Left ventricle myocardium inferior (tissue), 1 donor: ENCODE data around the gene HVCN1. TPM values are rescaled to one million over a fixed set of nuclear protein-coding genes. Genes with fewer than 3 reads are reported as not detected.
"Not testable (repeated sequence)": the region's sequence is repeated elsewhere in the genome, so short reads cannot be mapped to it uniquely, and the experiment has no call there.

Experiments used
- DNase-seq: peaks from one replicate; pipeline ENCODE4 v3.0.0-alpha.2; 2020
- H3K27ac ChIP-seq: fragments of 200-600 bp; replicated peaks from 2 replicates; pipeline ENCODE4 v1.8.0; 2021
- H3K27me3 ChIP-seq: fragments of 200-600 bp; 2 replicates; pipeline ENCODE4 v1.8.0; 2021; ENCODE audit warnings: low read depth
- H3K36me3 ChIP-seq: fragments of 200-600 bp; 2 replicates; pipeline ENCODE4 v1.8.0; 2021
- H3K4me1 ChIP-seq: fragments of 200-600 bp; 2 replicates; pipeline ENCODE4 v1.8.0; 2021
- H3K4me3 ChIP-seq: fragments of 200-600 bp; 2 replicates; pipeline ENCODE4 v1.8.0; 2021; ENCODE audit warnings: mild to moderate bottlenecking, moderate library complexity
- H3K9me3 ChIP-seq: fragments of 200-600 bp; replicated peaks from 2 replicates; pipeline ENCODE4 v1.8.0; 2021
- intact Hi-C: fragments of 100-400 bp; cut with micrococcal nuclease; formaldehyde crosslinking; loops from one replicate; pipeline ENCODE4 v1.11.0; 2022
- total RNA-seq: library from RNA; stranded (reverse); fragmentation: NEBNext Ultra II Directional; extraction: Animal tissue kit (Norgen Biotek cat#: 25700); gene quantifications from one replicate; pipeline ENCODE4 v1.2.1, GENCODE V29; 2021
- TF ChIP-seq, protein P1 (sequence below): fragments of 200-600 bp; IDR thresholded peaks from 2 replicates; pipeline ENCODE4 v1.8.0; 2021; ENCODE audit warnings: antibody characterized with exemption, mild to moderate bottlenecking, borderline replicate concordance
- donor health status: DM: no; HTN: yes; CAD: no; lungs with severe emphysema.

The HVCN1 gene
- total RNA-seq, 1 donor from 2014 or later, result 11.5 TPM

DNA sequence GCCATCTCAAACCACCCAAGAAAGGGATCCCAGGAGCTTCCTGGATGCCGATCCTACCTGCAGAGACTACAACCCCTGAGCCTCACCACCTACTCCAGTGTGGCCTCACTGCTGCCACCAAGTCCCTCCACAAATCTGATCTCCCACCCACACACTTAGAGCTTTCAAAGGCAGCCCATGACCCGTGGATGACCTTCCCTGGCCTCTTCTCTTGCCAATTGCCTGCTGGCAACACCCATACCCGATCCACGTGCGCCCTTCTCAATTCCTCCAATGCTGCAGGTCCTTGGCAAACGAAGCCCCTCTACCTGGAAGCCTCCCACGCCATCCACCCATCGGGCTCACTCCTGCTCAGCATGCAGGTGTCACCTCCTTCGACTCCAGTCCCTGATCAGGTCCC, 30.7 kb downstream of the HVCN1 start:
- H3K36me3 ChIP-seq, result peaks cover 24% of the 10 kb centered on the region
- intact Hi-C loops, result no loop called here

DNA sequence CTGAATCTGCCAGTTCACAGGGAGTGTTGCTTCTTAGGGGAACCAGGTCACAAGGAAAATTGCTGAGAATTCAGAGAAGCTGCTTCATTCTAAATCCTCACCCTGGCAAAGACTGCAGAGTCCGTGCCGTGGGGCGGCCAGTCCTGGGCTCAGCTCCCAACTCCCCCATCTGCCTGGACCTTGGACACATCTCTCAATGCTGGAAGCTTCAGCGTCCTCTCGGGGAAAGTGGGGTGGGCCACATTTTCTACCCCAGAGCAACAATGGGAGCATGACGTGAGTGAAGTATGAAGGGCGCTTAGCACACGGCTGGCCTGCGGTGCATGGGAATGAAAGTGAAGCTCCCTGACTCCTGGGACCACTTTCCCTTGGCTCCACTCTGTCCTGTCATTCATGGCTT, 31.2 kb downstream of the HVCN1 start:
- Histone ChIP-seq H3K36me3 (peaks cover 27% of the 10 kb centered on the region), H3K4me1 (peaks cover 13% of the 10 kb centered on the region), H3K27ac (no peak overlapping the region), H3K4me3 (no peak overlapping the region), H3K27me3 (no peaks in the 10 kb centered on the region), H3K9me3 (no peaks in the 10 kb centered on the region)
- intact Hi-C loops, result no loop called here
- no peak for DNase-seq
- TF ChIP-seq, protein P1, sequence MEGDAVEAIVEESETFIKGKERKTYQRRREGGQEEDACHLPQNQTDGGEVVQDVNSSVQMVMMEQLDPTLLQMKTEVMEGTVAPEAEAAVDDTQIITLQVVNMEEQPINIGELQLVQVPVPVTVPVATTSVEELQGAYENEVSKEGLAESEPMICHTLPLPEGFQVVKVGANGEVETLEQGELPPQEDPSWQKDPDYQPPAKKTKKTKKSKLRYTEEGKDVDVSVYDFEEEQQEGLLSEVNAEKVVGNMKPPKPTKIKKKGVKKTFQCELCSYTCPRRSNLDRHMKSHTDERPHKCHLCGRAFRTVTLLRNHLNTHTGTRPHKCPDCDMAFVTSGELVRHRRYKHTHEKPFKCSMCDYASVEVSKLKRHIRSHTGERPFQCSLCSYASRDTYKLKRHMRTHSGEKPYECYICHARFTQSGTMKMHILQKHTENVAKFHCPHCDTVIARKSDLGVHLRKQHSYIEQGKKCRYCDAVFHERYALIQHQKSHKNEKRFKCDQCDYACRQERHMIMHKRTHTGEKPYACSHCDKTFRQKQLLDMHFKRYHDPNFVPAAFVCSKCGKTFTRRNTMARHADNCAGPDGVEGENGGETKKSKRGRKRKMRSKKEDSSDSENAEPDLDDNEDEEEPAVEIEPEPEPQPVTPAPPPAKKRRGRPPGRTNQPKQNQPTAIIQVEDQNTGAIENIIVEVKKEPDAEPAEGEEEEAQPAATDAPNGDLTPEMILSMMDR, result no peak

More for the DNA sequence above, 30.7 kb downstream of the HVCN1 start:
- no peak overlapping the region for H3K27ac ChIP-seq
- H3K9me3 ChIP-seq, result no peaks in the 10 kb centered on the region
- DNase-seq, result no peak
- peaks cover 13% of the 10 kb centered on the region for H3K4me1 ChIP-seq
- H3K27me3 ChIP-seq, result no peaks in the 10 kb centered on the region
- TF ChIP-seq, protein P1, result no peak
- H3K4me3 ChIP-seq, result no peak overlapping the region

DNA sequence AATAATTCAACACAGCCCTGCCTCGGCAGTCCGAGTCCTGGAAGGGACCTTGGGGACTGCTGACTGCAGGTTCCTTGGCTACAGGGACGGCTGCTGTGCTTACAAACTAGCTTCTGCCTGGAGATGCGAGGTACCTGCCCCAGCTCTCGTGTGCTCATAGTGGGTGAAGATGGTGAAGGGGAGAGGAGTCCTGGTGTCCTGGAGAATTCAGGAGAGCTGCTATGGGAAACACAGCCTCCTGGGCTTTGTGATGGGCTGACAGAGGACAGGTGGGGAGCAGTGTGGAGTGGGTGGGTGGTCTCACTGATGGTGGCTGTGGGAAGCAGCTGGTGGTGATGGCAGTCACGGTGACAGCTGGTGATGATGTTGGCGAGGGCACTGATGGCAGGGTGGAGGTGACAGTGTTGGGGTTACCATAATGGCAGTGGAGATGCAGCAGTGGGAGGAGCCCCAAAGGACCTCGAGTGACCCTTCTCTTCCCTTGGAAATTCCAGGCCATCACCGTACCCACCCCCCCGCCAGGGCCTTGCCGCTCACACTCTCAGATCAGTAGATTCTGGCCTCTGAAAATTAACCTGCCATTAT, 32.8 kb downstream of the HVCN1 start:
- no peak for DNase-seq
- H3K9me3 ChIP-seq, result no peaks in the 10 kb centered on the region
- peaks cover 7% of the 10 kb centered on the region for H3K4me1 ChIP-seq
- TF ChIP-seq, protein P1, result no peak
- H3K4me3 ChIP-seq, result no peak overlapping the region
- H3K27ac ChIP-seq, result no peak overlapping the region
- H3K27me3 ChIP-seq, result no peaks in the 10 kb centered on the region
- peaks cover 41% of the 10 kb centered on the region for H3K36me3 ChIP-seq
- intact Hi-C loops, result no loop called here

DNA sequence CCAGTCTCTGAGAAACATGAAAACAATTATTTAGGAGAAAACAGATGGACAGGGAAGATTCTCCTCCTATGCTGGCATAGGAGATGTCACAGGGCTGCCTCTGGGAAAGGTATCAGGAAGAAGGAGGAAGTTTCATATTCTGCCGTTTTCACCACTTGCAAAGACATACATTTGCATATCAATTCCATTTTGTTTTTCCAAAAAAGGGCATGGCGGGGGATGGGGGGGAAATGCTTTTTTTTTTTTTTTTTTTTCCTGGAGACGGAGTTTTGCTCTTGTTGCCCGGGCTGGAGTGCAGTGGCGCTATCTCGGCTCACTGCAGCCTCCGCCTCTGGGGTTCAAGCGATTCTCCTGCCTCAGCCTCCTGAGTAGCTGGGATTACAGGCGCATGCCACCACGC, 34.7 kb downstream of the HVCN1 start:
- H3K9me3 ChIP-seq, DNase-seq, H3K4me1 ChIP-seq, H3K27me3 ChIP-seq, H3K4me3 ChIP-seq, H3K27ac ChIP-seq, intact Hi-C loops: not testable (repeated sequence)
- peaks cover 47% of the 10 kb centered on the region for H3K36me3 ChIP-seq

DNA sequence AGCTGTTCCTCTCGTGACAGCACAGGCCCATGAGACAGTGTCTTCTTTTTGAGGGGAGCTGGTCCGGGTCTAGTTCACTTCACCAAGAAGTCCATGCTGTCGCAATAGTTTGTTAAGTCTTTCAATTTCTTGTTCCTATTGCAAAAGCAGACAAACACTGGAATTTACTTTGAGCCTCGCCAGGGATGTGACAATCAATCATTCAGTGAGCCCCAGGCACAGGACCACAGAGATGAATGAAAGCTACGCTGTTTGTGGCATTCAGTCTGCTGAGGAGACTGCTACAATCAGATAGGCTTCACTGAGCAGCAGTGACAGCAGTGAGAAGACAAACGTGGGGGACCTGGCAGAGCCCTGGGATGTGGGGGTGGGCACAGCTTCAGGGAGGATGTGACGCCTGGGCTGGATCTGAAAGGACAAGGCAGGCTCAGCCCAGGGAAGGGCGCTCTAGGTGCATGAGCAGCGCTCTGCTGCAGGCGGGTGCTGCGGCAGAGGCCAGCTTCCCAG, 39.5 kb downstream of the HVCN1 start:
- H3K27ac ChIP-seq, result no peak overlapping the region
- H3K36me3 ChIP-seq, result peaks cover 59% of the 10 kb centered on the region
- DNase-seq, result no peak
- no peaks in the 10 kb centered on the region for H3K4me1 ChIP-seq
- H3K27me3 ChIP-seq, result no peaks in the 10 kb centered on the region
- H3K4me3 ChIP-seq, result no peak overlapping the region
- TF ChIP-seq, protein P1, result no peak
- H3K9me3 ChIP-seq, result no peaks in the 10 kb centered on the region
- intact Hi-C loops, result no loop called here

DNA sequence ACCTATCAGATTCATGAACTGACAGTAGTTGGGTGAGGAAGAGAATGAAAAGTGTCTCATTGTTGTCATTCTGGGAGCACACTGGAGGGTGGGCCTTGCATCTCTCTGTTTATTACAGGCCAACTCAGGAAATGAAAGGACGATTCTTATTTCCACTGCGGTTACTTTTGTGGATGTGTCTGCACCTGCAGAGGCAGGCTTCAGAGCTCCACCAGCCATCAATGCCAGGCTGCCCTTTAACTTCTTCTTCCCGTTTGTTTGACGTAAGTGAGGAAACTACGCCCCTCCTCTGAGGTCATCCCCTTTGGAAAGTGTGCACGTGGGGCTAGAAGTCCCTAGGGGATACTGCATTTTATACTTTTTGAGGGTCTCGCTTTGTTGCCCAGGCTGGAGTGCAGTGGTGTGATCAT, 41.3 kb downstream of the HVCN1 start:
- no peak overlapping the region for H3K27ac ChIP-seq
- H3K36me3 ChIP-seq, result peaks cover 55% of the 10 kb centered on the region
- H3K9me3 ChIP-seq, result no peaks in the 10 kb centered on the region
- no peaks in the 10 kb centered on the region for H3K27me3 ChIP-seq
- TF ChIP-seq, protein P1, result no peak
- no peak for DNase-seq
- intact Hi-C loops, result no loop called here
- peaks cover under 1% of the 10 kb centered on the region for H3K4me1 ChIP-seq
- no peak overlapping the region for H3K4me3 ChIP-seq
